ENCODE results near the gene PNMA6F.

PNMA6F gene

GRCh38 chrX:153321381-153322124 lies at the start of gene PNMA6F:
Gene PNMA6F, minus strand, starts transcription at chrX:153321767. Its CDS starts 1,093 bp downstream, at chrX:153320674.
- no peak for DNase-seq (ENCODE audit: low spot score)

GRCh38 chrX:153371256-153371655 lies 49.7 kb upstream of the PNMA6F start:
- no peak for DNase-seq (ENCODE audit: low spot score)

- DNase-seq (ENCODE audit: low spot score), result no peak
Measured at GRCh38 chrX:153370293-153371055, 48.9 kb upstream of the PNMA6F start.

DNA sequence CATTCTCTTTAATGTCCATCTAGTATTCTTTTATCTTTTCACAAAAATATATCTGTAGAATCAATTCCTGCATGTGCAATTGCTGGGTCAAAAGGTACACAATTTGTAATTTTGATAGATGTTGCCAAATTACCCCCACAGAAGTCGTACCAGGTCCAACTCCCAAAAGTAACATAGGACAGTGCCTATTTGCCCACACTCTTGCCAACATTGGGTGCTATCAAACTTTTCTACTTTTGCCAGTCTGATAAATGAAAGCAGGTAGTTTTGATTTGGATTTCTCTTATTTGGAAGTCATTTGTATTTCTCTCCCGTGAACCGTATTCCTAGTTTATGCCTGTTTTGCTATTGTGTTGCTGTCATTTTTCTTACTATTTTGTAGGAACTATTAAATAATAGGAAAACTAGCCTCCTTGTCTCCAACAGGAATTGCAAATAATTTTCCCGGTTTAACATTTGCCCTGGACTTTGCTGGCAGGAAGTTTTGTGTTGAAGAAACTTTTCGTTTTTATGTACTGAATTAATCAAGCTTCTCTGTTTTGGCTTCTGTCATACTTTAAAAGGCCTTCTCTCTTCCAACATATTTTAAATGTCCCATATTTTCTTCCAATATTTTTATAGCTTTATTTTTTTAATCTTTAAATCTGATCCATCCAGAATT lies 45.4 kb upstream of the PNMA6F start:
- no peak for DNase-seq (ENCODE audit: low spot score)

DNA sequence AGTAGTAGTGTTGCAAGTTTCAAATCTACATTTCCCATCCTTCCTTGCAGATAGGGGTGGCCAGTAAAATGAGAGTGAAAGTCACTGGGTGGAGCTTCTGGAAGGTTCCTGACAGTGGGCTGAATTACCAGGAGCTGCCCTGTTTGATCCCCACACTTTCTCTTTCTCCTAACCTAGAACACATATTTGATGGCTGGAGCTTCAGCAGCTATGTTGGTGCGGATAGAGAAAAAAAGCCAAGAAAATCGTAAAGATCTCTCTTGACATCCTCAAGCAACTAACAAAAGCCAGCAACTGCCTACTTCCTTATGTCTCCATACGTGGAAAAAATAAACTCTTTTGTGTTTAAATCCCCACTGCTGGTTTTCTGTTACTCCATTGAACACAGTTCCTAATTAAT lies 44.6 kb upstream of the PNMA6F start:
- no peak for DNase-seq (ENCODE audit: low spot score)

GRCh38 chrX:153365670-153366069 lies 44.1 kb upstream of the PNMA6F start:
- DNase-seq (ENCODE audit: low spot score), result no peak

DNA sequence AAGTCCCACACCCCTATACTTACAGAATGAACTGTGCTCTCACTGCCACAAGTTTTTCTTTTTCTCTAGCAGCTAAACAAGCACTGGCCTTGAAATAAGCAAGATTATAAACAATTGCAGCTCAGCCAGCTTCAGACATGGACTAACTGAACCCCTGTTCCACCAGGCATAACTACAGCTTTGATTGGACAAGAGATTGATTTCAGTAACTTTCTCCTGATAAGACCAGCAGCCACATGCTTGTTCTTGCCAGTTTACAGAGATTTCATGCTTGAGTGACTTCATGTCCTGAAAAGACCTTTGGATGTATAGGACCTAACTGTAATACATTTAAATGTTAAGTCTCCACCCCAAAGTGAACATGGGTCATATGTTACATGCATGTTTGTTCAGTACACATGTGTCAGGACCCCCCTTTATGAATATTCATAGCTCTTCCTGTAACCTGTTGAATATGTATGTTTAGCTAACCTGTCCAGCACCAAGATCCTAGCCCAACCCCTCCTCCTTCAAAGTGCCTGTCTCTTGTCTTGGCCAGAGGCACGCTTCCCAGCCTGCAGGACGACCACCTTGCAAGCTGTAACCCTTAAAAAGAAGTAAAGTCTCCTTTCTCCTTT lies 40.3 kb upstream of the PNMA6F start:
- no peak for DNase-seq (ENCODE audit: low spot score)

GRCh38 chrX:153357877-153358276 lies 36.3 kb upstream of the PNMA6F start:
- DNase-seq (ENCODE audit: low spot score), result no peak

DNA sequence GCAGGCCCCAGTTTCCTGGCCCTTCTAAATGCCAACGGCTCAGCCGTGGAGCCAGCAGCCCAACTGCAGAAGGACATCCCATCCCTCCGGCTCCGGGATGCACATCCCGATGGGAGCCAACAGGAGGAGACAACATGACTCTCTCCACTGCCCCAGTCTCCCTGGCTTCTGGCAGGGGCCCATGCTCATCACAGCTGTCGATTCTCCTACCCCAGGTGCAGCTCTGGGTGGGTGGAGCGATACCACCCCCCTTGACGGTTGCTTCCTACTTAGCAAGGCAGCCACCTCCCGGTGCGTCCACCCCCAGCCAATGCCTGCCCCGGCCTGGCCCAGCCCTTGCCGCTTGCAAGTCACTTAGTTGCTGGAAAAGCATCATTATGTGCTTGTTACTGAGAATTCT lies 31.8 kb upstream of the PNMA6F start:
- DNase-seq (ENCODE audit: low spot score), result no peak

DNA sequence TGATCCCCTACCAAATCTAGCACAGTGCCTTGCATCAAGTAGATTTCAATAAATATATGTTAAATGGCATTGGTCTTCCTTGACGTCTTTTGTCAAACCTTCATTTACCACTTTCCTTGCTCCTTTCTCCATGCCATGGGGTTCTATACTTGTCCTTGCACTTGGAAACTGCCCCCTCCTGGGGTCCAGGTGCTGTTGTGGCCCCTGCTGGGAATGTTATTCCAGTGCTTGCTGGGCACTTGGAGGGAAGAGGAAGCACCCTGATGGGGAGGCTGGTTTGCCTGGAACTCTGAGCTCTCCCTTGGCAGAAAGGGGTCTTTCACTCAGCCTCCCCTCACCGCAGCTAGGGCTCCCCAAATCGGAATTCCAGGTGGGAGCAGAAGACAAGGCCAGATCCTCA lies 31.3 kb upstream of the PNMA6F start:
- no peak for DNase-seq (ENCODE audit: low spot score)

DNA sequence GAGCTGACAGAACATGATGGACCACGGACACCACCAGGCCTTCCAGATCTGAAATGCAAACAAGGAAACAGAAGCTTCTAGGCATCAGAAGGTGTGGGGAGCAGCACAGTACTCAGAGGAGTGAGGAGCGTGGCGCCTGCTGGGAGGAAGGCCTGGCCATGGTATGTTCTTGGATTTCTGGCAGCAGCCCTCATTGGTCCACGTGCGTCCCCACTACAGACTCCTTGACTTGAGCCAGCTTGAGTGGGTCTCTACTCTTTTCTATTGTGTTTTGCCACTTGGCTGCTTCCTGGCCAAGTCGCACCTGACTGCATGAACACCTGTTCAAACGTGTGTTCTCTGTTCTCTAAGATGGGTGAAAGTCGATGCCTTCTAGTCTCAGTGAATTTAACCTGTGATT lies 30.4 kb upstream of the PNMA6F start:
- DNase-seq (ENCODE audit: low spot score), result no peak

GRCh38 chrX:153349952-153350351 lies 28.4 kb upstream of the PNMA6F start:
- DNase-seq (ENCODE audit: low spot score), result no peak

GRCh38 chrX:153348421-153348820 lies 26.9 kb upstream of the PNMA6F start:
- no peak for DNase-seq (ENCODE audit: low spot score)

GRCh38 chrX:153347530-153347929 lies 26.0 kb upstream of the PNMA6F start:
- no peak for DNase-seq (ENCODE audit: low spot score)

GRCh38 chrX:153343674-153344073 lies 22.1 kb upstream of the PNMA6F start:
- DNase-seq (ENCODE audit: low spot score), result no peak

DNA sequence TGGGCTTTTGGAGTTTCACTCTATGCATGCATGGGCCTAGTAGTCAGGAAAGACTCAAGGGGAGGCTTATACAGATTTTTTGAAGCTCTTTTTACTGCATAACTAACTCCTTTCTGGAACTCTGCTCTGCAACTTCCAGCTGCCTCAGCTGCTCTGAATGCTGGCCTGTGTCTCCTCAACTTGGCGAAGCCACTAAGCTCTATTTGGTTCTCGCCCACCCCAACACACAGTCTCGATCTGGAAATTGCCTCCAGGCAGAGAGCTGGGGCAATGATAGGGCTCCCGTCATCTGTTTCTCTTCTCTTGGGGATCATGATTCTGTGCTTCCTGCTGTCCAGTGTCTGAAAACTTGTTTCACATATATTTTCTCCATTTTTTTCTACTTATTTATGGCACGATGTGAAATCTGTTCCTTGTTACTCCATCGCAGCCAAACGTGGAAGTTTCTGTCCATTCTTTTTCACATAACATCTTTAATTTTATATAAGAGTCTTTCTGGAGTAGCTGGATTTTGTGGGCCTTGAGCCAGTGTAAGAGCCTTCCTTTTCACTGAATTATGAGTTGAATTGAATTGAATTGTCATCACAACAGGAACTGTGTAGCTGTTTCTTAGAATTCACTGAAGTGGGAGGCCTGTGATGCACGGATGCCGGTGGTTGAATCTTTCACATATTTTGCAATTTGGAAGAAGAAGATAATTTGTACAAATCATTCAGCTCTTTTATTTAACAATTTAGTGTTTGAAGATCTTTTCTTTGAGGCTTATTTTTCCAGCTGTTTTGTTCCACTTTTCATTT lies 21.4 kb upstream of the PNMA6F start:
- no peak for DNase-seq (ENCODE audit: low spot score)

- no peak for DNase-seq (ENCODE audit: low spot score)
Measured at GRCh38 chrX:153340111-153340510, 18.5 kb upstream of the PNMA6F start.

GRCh38 chrX:153339662-153340061 lies 18.1 kb upstream of the PNMA6F start:
- no peak for DNase-seq (ENCODE audit: low spot score)

GRCh38 chrX:153338836-153339235 lies 17.3 kb upstream of the PNMA6F start:
- no peak for DNase-seq (ENCODE audit: low spot score)

DNA sequence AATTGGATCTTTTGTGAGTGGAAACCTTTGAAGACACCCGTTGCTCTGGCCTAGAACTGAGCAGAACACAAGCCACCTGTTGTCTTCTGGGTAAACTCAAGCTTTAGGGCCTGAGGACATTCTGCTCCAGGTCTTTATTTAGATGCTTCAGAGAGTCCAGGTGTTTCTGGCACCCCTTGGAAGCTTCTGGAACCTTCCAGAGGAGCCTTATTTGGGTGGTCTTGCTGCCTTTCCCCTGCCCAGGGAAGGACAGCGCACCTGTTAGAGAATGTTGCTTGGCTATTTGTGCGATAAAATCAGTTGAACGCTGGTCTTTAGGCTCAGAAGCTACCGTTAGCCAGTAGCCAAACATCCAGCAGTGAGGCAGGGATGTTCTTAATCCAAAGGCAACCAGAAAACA lies 15.4 kb upstream of the PNMA6F start:
- no peak for DNase-seq (ENCODE audit: low spot score)

- no peak for DNase-seq (ENCODE audit: low spot score)
Measured at GRCh38 chrX:153336121-153336894, 14.7 kb upstream of the PNMA6F start.
